Measurements from ENCODE around the gene C1orf167.
A peak's percentile ranks its signal among the peaks of the same experiment; 100 is the strongest.

Gene C1orf167

GRCh38 chr1:11735854-11736745 lies 25.9 kb upstream of the C1orf167 start, which contains the start of gene AGTRAP:
Gene AGTRAP, plus strand, starts transcription at chr1:11736136. Its CDS starts 73 bp downstream, at chr1:11736209.
- no peak for TF ChIP-seq CTCF (IDR thresholded peaks at IDR 0.05; ENCODE audit: control insufficient read depth, extremely low read depth, insufficient read depth)

GRCh38 chr1:11736746-11737639 lies 25.0 kb upstream of the C1orf167 start:
- peak; percentile 99 for DNase-seq (ENCODE audit: low read depth)
- no peak for TF ChIP-seq CTCF (IDR thresholded peaks at IDR 0.05; ENCODE audit: control insufficient read depth, extremely low read depth, insufficient read depth)
- peak overlapping the region; percentile 88 for H3K4me3 ChIP-seq (ENCODE audit: low read depth, low read length)

More at GRCh38 chr1:11735854-11736745, 25.9 kb upstream of the C1orf167 start, which contains the start of gene AGTRAP:
- DNase-seq (ENCODE audit: low read depth) = peak; percentile 72
- H3K4me3 ChIP-seq (ENCODE audit: low read depth, low read length) = peak within 1 kb of the TSS; percentile 88

- no peak for TF ChIP-seq CTCF (IDR thresholded peaks at IDR 0.05; ENCODE audit: control insufficient read depth, extremely low read depth, insufficient read depth)
- DNase-seq (ENCODE audit: low read depth) = no peak
- H3K4me3 ChIP-seq (ENCODE audit: low read depth, low read length) = peak overlapping the region; percentile 88
These were observed 23.9 kb upstream of the C1orf167 start for GRCh38 chr1:11738096-11738495.

- DNase-seq (ENCODE audit: low read depth) = no peak
- TF ChIP-seq CTCF (IDR thresholded peaks at IDR 0.05; ENCODE audit: control insufficient read depth, extremely low read depth, insufficient read depth) = no peak
- H3K4me3 ChIP-seq (ENCODE audit: low read depth, low read length) = no peak overlapping the region
These were observed 23.2 kb upstream of the C1orf167 start for GRCh38 chr1:11738783-11739182.

- TF ChIP-seq CTCF (IDR thresholded peaks at IDR 0.05; ENCODE audit: control insufficient read depth, extremely low read depth, insufficient read depth) = no peak
- DNase-seq (ENCODE audit: low read depth) = no peak
- no peak overlapping the region for H3K4me3 ChIP-seq (ENCODE audit: low read depth, low read length)
These were observed 21.5 kb upstream of the C1orf167 start for GRCh38 chr1:11740258-11741192.

GRCh38 chr1:11741482-11741881 lies 20.5 kb upstream of the C1orf167 start:
- DNase-seq (ENCODE audit: low read depth) = no peak
- no peak for TF ChIP-seq CTCF (IDR thresholded peaks at IDR 0.05; ENCODE audit: control insufficient read depth, extremely low read depth, insufficient read depth)
- no peak overlapping the region for H3K4me3 ChIP-seq (ENCODE audit: low read depth, low read length)
